HT1080 (cell line): Measurements from ENCODE around the gene EFCAB9. TPM values are rescaled to one million over a fixed set of nuclear protein-coding genes. Genes with fewer than 3 reads are reported as not detected.
"Not testable (repeated sequence)": the region's sequence is repeated elsewhere in the genome, so short reads cannot be mapped to it uniquely, and the experiment has no call there.

Source experiments
- DNase-seq: peaks from one replicate; pipeline ENCODE4 v3.0.0-alpha.2; 2015; ENCODE audit warnings: low read depth
- total RNA-seq: library from RNA; depleted of rRNA; stranded (reverse); fragments of >200 nt; shearing (Covaris generic); gene quantifications from 2 replicates; pipeline ENCODE4 v1.2.3, GENCODE V29; 2014

Gene EFCAB9
- total RNA-seq, 1 experiment from 2014 or later, result not detected

GRCh38 chr5:172188033-172188892 lies 5.7 kb upstream of the EFCAB9 start, which contains the start of gene STK10:
Gene STK10 (minus strand): TSS chr5:172188224. CDS start chr5:172188042, 182 bp downstream.
- DNase-seq, result peak; percentile 90

GRCh38 chr5:172188893-172189692 lies 4.9 kb upstream of the EFCAB9 start:
- no peak for DNase-seq

- DNase-seq, result no peak
Measured at GRCh38 chr5:172189693-172190296, 4.2 kb upstream of the EFCAB9 start.

GRCh38 chr5:172194985-172195774 lies 1.2 kb downstream of the EFCAB9 start:
- DNase-seq, result no peak

GRCh38 chr5:172197775-172198174 lies 3.8 kb downstream of the EFCAB9 start:
- DNase-seq, result not testable (repeated sequence)

- DNase-seq, result no peak
Measured at GRCh38 chr5:172199446-172199845, 5.5 kb downstream of the EFCAB9 start.

GRCh38 chr5:172200476-172200875 lies 6.5 kb downstream of the EFCAB9 start:
- no peak for DNase-seq

- DNase-seq, result not testable (repeated sequence)
Measured at GRCh38 chr5:172205984-172206383, 12.0 kb downstream of the EFCAB9 start.

- no peak for DNase-seq
Measured at GRCh38 chr5:172207511-172207910, 13.5 kb downstream of the EFCAB9 start.

- no peak for DNase-seq
Measured at GRCh38 chr5:172209714-172210113, 15.7 kb downstream of the EFCAB9 start.

- no peak for DNase-seq
Measured at GRCh38 chr5:172211676-172212075, 17.7 kb downstream of the EFCAB9 start.

- no peak for DNase-seq
Measured at GRCh38 chr5:172213126-172213525, 19.2 kb downstream of the EFCAB9 start.

- DNase-seq, result no peak
Measured at GRCh38 chr5:172216345-172216744, 22.4 kb downstream of the EFCAB9 start.

GRCh38 chr5:172219296-172219695 lies 25.3 kb downstream of the EFCAB9 start:
- no peak for DNase-seq

GRCh38 chr5:172223901-172224873 lies 30.2 kb downstream of the EFCAB9 start:
- DNase-seq, result no peak

- no peak for DNase-seq
Measured at GRCh38 chr5:172224996-172225395, 31.0 kb downstream of the EFCAB9 start.

GRCh38 chr5:172229904-172230303 lies 35.9 kb downstream of the EFCAB9 start:
- DNase-seq, result no peak

GRCh38 chr5:172234031-172234430 lies 40.1 kb downstream of the EFCAB9 start:
- DNase-seq, result no peak

GRCh38 chr5:172235132-172235780 lies 41.3 kb downstream of the EFCAB9 start:
- DNase-seq, result no peak
